PC-9 (cell line): Measurements from ENCODE around the gene PRDM7.

ENCODE experiments used
- EZH2 ChIP-seq: fragments of 200-600 bp; sonication (generic); IDR thresholded peaks from 2 replicates; pipeline ENCODE4 v1.8.0; 2017; ENCODE audit warnings: antibody characterized with exemption, low read depth
- TF ChIP-seq, protein P1 (sequence below): fragments of 200-600 bp; sonication (generic); conservative IDR thresholded peaks from 2 replicates; pipeline ENCODE4 v1.6.1; 2017; ENCODE audit warnings: mixed run types, antibody characterized with exemption, mild to moderate bottlenecking, moderate library complexity

DNA sequence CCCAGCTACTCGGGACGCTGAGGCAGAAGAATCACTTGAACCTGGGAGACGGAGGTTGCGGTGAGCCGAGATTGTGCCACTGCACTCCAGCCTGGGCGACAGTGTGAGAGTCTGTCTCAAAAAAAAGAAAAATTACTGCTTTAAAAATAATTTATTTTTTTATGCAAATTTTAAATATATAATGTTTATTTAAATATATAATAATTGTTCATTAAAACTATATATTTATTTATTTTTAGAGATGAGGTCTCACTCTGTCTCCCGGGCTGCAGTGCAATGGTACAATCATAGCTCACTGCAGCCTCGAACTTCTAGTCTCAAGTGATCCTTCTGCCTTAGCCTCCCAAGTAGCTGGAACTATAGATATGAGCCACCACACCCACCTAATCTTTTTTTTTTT, 42.6 kb downstream of the PRDM7 start:
- TF ChIP-seq, protein P1, sequence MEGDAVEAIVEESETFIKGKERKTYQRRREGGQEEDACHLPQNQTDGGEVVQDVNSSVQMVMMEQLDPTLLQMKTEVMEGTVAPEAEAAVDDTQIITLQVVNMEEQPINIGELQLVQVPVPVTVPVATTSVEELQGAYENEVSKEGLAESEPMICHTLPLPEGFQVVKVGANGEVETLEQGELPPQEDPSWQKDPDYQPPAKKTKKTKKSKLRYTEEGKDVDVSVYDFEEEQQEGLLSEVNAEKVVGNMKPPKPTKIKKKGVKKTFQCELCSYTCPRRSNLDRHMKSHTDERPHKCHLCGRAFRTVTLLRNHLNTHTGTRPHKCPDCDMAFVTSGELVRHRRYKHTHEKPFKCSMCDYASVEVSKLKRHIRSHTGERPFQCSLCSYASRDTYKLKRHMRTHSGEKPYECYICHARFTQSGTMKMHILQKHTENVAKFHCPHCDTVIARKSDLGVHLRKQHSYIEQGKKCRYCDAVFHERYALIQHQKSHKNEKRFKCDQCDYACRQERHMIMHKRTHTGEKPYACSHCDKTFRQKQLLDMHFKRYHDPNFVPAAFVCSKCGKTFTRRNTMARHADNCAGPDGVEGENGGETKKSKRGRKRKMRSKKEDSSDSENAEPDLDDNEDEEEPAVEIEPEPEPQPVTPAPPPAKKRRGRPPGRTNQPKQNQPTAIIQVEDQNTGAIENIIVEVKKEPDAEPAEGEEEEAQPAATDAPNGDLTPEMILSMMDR: no peak
- no peak for TF ChIP-seq EZH2
